Small intestine (tissue), 7 donors: Measurements from ENCODE around the gene KRTAP4-4. TPM values are rescaled to one million over a fixed set of nuclear protein-coding genes. Genes with fewer than 3 reads are reported as not detected.
"Not testable (repeated sequence)": the region's sequence is repeated elsewhere in the genome, so short reads cannot be mapped to it uniquely, and the experiment has no call there.

ENCODE experiments used
- DNase-seq, 2 donors: peaks; one replicate each; pipeline versions ENCODE4 v3.0.0 to v3.0.0-alpha.2; 2013
- FAIRE-seq: peaks from 2 replicates; lab custom pipeline; 2012; peaks lifted over from hg19 to GRCh38; lab: Jason Lieb, UNC
- H3K27ac ChIP-seq, 3 donors: one replicate each; pipeline ENCODE4 v1.5.1; 2013; ENCODE audit warnings: low read length in 2 of 3, mild to moderate bottlenecking in 2 of 3, control low read depth in 1 of 3, inconsistent platforms in 1 of 3, low read depth in 1 of 3, moderate library complexity in 1 of 3
- H3K27me3 ChIP-seq, 3 donors: one replicate each; pipeline ENCODE4 v1.6.1; 2013; ENCODE audit warnings: low read length in 3 of 3, inconsistent platforms in 1 of 3; ENCODE audit not compliant: control insufficient read depth in 3 of 3, insufficient read depth in 3 of 3
- H3K36me3 ChIP-seq, 3 donors: one replicate each; pipeline ENCODE4 v1.6.1; 2013; ENCODE audit warnings: low read length in 3 of 3, inconsistent platforms in 1 of 3, low read depth in 1 of 3, mild to moderate bottlenecking in 1 of 3, moderate library complexity in 1 of 3; ENCODE audit not compliant: control insufficient read depth in 3 of 3, insufficient read depth in 2 of 3
- H3K4me1 ChIP-seq, 3 donors: one replicate each; pipeline ENCODE4 v1.6.1; 2013; ENCODE audit warnings: low read length in 2 of 3, inconsistent platforms in 1 of 3, low read depth in 1 of 3, mild to moderate bottlenecking in 1 of 3, moderate library complexity in 1 of 3; ENCODE audit not compliant: control insufficient read depth in 3 of 3, insufficient read depth in 2 of 3
- H3K4me3 ChIP-seq, 3 donors: one replicate each; pipeline ENCODE4 v1.5.1; 2013; ENCODE audit warnings: low read length in 3 of 3, control low read depth in 1 of 3, inconsistent platforms in 1 of 3, low read depth in 1 of 3, mild to moderate bottlenecking in 1 of 3, moderate library complexity in 1 of 3
- H3K9me3 ChIP-seq, 2 donors: one replicate each; pipeline ENCODE4 v1.6.1; 2013; ENCODE audit warnings: low read depth in 1 of 2, low read length in 1 of 2; ENCODE audit not compliant: control insufficient read depth in 2 of 2, insufficient read depth in 1 of 2
- WGBS, 3 donors: extraction: QIAGEN DNeasy Blood & Tissue Kit; methylation state at CpG; one replicate each; pipeline ENCODE4 v1.1.7; 2013; 5-methylcytosine and 5-hydroxymethylcytosine counted together
- polyA plus RNA-seq, 4 donors: library from polyadenylated mRNA; stranded (reverse) in 3 of 4; unstranded in 1 of 4; fragments of 200-250 nt in 3 of 4; fragments of 120-200 nt in 1 of 4; gene quantifications; one replicate each; pipeline versions ENCODE4 v1.2.1 to v1.2.3, GENCODE V29; 2013
- donor health status: healthy with polysubstance abuse.
- donor health status: control.
- donor health status: control.
- donor health status: Bipolar disorder and iron deficiency.
- donor health status: healthy.

KRTAP4-4 gene
- polyA plus RNA-seq, 4 donors = not detected

DNA sequence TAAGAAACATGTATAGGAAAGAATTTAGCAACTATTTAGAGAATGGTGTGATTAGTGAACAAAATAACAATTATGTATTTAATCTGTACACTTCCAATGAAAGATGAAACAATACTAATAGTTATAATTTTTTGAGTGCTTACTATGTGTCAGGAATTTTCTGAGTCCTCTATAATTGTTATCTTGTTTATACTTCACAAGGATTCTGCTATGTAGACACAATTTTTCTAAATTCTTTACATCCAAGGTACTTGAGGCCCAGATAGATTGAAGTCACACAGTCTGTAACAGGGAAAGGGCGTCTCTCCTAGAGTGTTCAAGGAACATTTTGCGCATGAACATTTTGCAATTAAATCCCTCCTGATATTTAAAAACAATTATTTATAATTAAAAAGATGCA lies 35.5 kb downstream of the KRTAP4-4 start:
- no peak for DNase-seq
- Histone ChIP-seq H3K36me3 (no peaks in the 10 kb centered on the region), H3K9me3 (no peaks in the 10 kb centered on the region), H3K27me3 (peaks cover 0 to 2% (median 0%) of the 10 kb centered on the region in 3 donors), H3K4me1 (no peaks in the 10 kb centered on the region), H3K27ac (no peak overlapping the region), H3K4me3 (no peak overlapping the region)
- WGBS, 3 donors = 71 to 97% (median 91%) methylated on average over 2 of the region's 2 CpGs
- no peak for FAIRE-seq

DNA sequence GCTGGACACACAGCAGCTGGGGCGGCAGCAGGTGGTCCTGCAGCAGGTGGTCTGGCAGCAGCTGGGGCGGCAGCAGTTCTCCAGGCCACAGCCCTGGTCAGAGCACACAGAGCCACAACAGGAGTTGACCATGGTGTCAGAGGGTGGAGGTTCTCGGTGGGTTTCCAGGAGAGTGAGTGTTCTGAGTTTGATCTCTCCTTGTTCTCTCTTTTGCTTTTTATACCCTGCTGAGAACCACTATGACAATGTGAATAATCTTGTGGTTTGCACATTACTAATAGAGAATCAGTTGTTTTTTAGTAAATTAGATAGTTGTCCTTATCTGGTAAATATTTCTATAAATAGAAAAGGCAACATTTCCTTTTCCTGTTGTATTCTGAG lies 36.6 kb downstream of the KRTAP4-4 start, which contains the start of gene KRTAP4-12:
Gene KRTAP4-12, minus strand, starts transcription at position 192 of the 381 bp plus-strand sequence. Its CDS starts 60 bp downstream, at position 132.
- not testable (repeated sequence) for H3K4me3 ChIP-seq, FAIRE-seq
- 73 to 80% (median 76%) methylated on average over 3 of the region's 3 CpGs for WGBS, 3 donors

DNA sequence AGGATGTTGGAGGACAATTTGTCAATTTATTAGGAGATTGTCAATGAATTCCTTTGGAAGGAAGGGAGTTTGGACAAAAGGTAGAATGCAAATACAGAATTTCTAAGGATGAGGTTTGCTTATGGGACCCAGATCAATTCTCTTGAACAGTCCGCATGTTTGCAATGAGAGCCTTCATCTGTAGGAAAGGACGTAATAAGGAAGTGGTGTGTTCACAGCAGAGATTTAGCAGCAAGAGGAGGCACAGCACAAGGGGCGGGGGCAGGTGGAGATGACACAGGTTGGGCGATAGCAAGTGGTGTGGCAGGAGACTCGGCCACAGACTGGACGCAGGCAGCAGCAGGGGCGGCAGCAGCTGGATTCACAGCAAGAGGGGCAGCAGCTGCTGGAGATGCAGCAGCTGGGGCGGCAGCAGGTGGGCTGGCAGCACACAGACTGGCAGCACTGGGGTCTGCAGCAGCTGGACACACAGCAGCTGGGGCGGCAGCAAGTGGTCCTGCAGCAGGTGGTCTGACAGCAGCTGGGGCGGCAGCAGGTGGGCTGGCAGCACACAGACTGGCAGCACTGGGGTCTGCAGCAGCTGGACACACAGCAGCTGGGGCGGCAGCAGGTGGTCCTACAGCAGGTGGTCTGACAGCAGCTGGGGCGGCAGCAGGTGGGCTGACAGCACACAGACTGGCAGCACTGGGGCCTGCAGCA lies 37.1 kb downstream of the KRTAP4-4 start:
- not testable (repeated sequence) for H3K36me3 ChIP-seq, FAIRE-seq, H3K27me3 ChIP-seq, H3K27ac ChIP-seq, H3K9me3 ChIP-seq, H3K4me3 ChIP-seq, DNase-seq, H3K4me1 ChIP-seq
- WGBS, 3 donors = 73 to 79% (median 76%) methylated on average over 9 to 12 of the region's 12 CpGs

More for the DNA sequence above, 36.6 kb downstream of the KRTAP4-4 start, which contains the start of gene KRTAP4-12:
- H3K4me1 ChIP-seq, H3K36me3 ChIP-seq, H3K27ac ChIP-seq, H3K9me3 ChIP-seq, DNase-seq, H3K27me3 ChIP-seq: not testable (repeated sequence)

DNA sequence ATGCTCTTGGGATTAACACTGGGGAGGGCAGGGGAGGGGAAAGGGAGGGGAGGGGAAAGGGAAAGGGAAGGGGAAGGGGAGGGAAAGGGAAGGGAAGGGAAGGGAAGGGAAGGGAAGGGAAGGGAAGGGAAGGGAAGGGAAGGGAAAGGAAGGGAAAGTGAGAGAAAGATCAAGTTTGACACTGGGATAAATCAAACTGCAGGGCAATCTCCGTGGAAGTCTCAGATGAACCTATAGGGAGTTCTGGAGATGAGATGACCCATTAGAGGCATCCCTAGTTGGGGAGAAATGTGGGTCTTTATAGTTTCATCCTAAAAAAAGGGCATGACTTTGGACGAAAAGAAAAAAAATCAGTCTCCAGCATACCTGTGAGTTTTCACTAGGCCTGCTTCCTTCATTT lies 38.8 kb downstream of the KRTAP4-4 start:
- DNase-seq (no peak), FAIRE-seq (no peak)
- Histone ChIP-seq H3K27me3 (peaks cover 0 to 2% (median 0%) of the 10 kb centered on the region in 3 donors), H3K27ac (no peak overlapping the region), H3K36me3 (no peaks in the 10 kb centered on the region), H3K4me3 (no peak overlapping the region), H3K4me1 (no peaks in the 10 kb centered on the region), H3K9me3 (no peaks in the 10 kb centered on the region)
- WGBS, 3 donors = 75 to 88% (median 86%) methylated on average over 2 of the region's 2 CpGs

DNA sequence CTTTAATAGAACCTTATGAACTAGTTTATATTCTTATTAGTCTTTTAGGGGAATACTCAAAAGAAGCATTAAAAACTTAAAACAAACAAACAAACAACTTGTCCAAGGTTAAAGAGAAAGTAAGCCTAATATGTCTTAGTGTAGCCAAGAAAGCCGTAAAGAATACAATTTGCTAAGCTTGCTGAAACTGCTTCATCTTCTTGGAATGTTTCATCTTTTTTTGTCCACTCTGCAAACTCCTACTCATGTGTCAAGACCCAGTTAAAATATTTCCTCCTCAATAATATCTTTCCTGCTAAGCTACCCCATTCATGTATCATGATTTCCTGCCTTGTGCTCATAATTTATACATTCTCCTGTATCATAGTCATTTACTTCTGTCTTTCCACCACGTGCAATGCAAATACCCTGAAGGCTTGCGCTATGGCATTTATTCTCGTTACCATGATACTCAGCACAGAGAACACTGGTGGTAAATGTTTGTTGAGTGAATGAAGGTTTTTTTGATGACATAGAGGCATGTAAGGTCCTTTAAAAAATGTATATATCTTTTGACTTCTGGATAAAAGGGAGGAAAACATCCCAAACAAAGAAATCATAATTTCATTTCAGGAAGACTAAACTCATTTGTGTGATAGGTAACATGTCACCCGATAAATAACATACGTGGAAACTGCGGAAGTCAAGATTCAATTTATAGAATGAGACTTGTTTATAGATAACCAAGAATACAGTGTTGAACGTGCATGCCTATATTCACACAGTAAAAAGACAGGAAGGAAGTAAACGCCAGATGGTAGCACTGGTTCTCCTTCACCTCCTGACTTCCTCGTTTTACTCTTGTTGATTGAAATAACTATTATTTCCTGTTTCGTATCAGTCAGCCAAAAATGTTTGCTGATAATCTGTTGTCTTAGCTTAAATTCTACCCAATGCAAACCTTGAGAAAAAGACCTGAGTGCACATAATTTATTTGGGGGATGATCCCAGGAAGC lies 40.6 kb downstream of the KRTAP4-4 start:
- not testable (repeated sequence) for FAIRE-seq, H3K27ac ChIP-seq, H3K4me1 ChIP-seq, H3K4me3 ChIP-seq, H3K9me3 ChIP-seq, H3K36me3 ChIP-seq, DNase-seq, H3K27me3 ChIP-seq
- WGBS, 3 donors = 52 to 70% (median 52%) methylated on average over 11 of the region's 11 CpGs

DNA sequence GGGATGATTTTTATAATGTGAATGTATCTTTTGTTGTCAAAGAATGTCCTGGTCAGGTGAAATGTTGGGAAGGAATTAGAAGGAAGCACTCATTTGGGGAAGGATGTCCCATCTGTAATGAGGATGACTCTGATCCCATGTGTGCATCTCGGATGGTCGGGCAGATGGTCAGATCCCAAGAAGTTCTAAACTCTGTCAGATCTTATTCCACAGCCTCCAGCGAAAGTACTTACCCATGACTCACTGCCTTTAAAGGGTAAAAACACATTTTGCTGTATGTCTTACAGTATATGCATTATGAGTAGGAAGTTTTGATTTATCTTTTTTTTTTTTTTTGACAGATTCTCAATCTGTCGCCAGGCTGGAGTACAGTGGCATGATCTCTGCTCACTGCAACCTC lies 41.8 kb downstream of the KRTAP4-4 start:
- DNase-seq = no peak
- Histone ChIP-seq H3K27me3 (peaks cover 0 to 7% (median 0%) of the 10 kb centered on the region in 3 donors), H3K27ac (no peak overlapping the region), H3K36me3 (no peaks in the 10 kb centered on the region), H3K4me1 (no peaks in the 10 kb centered on the region), H3K9me3 (peaks cover 0 to 2% of the 10 kb centered on the region in 2 donors), H3K4me3 (no peak overlapping the region)
- WGBS, 3 donors = 83 to 92% (median 86%) methylated on average over 4 of the region's 4 CpGs
- no peak for FAIRE-seq

DNA sequence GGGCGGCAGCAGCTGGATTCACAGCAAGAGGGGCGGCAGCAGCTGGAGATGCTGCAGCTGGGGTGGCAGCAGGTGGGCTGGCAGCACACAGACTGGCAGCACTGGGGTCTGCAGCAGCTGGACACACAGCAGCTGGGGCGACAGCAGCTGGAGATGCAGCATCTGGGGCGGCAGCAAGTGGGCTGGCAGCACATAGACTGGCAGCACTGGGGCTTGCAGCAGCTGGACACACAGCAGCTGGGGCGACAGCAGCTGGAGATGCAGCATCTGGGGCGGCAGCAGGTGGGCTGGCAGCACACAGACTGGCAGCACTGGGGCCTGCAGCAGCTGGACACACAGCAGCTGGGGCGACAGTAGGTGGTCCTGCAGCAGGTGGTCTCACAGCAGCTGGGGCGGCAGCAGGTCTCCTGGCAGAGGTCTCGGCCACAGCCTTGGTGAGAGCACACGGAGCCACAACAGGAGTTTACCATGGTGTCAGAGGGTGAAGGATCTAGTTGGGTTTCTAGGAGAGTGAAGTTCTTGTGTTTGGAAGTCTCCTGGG lies 42.6 kb downstream of the KRTAP4-4 start, which contains the start of gene KRTAP4-11:
Gene KRTAP4-11, minus strand, starts transcription at position 528 of the 541 bp plus-strand sequence. Its CDS starts 58 bp downstream, at position 470.
- H3K27me3 ChIP-seq, H3K9me3 ChIP-seq, DNase-seq, H3K4me3 ChIP-seq, H3K4me1 ChIP-seq, FAIRE-seq, H3K27ac ChIP-seq, H3K36me3 ChIP-seq: not testable (repeated sequence)
- WGBS, 3 donors = 70 to 87% (median 81%) methylated on average over 9 to 10 of the region's 10 CpGs

DNA sequence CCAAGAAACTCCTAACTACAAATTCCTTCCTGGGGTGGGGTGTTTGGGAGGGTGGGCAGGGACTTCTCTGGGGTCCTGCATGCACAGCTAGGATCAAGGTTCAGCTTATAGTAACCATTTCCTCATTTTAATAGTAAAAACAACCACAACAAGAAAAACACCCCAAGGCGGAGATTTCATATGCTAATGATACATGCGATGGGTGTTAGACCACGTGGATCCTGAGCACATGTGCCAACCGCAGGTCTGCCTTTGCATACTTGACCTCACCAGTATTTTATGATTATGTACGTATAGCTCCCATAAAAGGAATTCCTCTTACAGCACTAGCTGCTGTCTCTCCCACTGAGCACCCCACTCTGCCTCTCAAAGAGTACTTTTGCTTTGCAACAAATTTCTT lies 44.3 kb downstream of the KRTAP4-4 start:
- Histone ChIP-seq H3K36me3 (no peaks in the 10 kb centered on the region), H3K4me3 (no peak overlapping the region), H3K27ac (no peak overlapping the region), H3K4me1 (no peaks in the 10 kb centered on the region), H3K9me3 (peaks cover 0 to 2% of the 10 kb centered on the region in 2 donors), H3K27me3 (peaks cover 0 to 5% (median 0%) of the 10 kb centered on the region in 3 donors)
- FAIRE-seq (no peak), DNase-seq (no peak)
- 27 to 58% (median 40%) methylated on average over 5 of the region's 5 CpGs for whole genome bisulfite sequencing, 3 donors
